Measurements from ENCODE around the gene NUDT5. TPM values are rescaled to one million over a fixed set of nuclear protein-coding genes. Genes with fewer than 3 reads are reported as not detected.

NUDT5 gene
- total RNA-seq, 1 donor from 2014 or later = 30.7 TPM

DNA sequence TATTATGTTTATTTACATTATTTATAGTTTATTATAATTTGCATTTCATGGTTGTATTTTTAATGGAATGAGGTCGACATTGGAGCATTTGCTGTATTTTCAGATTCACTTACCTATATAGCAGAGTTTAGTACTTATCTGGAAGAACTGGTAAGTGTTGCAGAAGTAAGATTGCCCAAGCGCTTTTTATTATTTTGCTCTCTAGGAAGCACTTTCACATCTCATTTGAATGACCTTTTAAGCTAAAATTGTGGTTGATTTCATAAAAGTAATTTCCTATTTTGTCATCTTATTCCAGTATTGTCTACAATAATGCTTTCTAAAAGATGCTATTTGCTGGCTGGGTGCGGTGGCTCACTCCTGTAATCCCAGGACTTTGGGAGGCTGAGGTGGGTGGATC is 37.6 kb downstream of the NUDT5 start:
- no peaks in the 10 kb centered on the region for H3K9me3 ChIP-seq
- no peak for DNase-seq (ENCODE audit: extremely low spot score in 2 of 2)
- TF ChIP-seq, protein P1, sequence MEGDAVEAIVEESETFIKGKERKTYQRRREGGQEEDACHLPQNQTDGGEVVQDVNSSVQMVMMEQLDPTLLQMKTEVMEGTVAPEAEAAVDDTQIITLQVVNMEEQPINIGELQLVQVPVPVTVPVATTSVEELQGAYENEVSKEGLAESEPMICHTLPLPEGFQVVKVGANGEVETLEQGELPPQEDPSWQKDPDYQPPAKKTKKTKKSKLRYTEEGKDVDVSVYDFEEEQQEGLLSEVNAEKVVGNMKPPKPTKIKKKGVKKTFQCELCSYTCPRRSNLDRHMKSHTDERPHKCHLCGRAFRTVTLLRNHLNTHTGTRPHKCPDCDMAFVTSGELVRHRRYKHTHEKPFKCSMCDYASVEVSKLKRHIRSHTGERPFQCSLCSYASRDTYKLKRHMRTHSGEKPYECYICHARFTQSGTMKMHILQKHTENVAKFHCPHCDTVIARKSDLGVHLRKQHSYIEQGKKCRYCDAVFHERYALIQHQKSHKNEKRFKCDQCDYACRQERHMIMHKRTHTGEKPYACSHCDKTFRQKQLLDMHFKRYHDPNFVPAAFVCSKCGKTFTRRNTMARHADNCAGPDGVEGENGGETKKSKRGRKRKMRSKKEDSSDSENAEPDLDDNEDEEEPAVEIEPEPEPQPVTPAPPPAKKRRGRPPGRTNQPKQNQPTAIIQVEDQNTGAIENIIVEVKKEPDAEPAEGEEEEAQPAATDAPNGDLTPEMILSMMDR (IDR thresholded peaks at IDR 0.05) = no peak
- TF ChIP-seq POLR2A (IDR thresholded peaks at IDR 0.05) (no peak), POLR2AphosphoS5 (IDR thresholded peaks at IDR 0.05; ENCODE audit: insufficient read depth in 1 of 2, low read depth in 1 of 2) (no peak)
- no peak overlapping the region for H3K27ac ChIP-seq
- peaks cover 0 to 67% of the 10 kb centered on the region in 2 donors for H3K36me3 ChIP-seq
- intact Hi-C loops (cut with DNase I) = no loop called here
- H3K4me3 ChIP-seq = no peak overlapping the region
- no peaks in the 10 kb centered on the region for H3K27me3 ChIP-seq
- H3K4me1 ChIP-seq = peaks cover 8% of the 10 kb centered on the region

- TF ChIP-seq POLR2A (IDR thresholded peaks at IDR 0.05) = no peak
- TF ChIP-seq, protein P1 (IDR thresholded peaks at IDR 0.05) = no peak
- TF ChIP-seq POLR2AphosphoS5 (IDR thresholded peaks at IDR 0.05; ENCODE audit: insufficient read depth in 1 of 2, low read depth in 1 of 2) = no peak
- intact Hi-C loops (cut with DNase I) = no loop called here
- H3K9me3 ChIP-seq = no peaks in the 10 kb centered on the region
- no peak overlapping the region for H3K4me3 ChIP-seq
- DNase-seq (ENCODE audit: extremely low spot score in 2 of 2) = no peak
- H3K36me3 ChIP-seq = peaks cover 0 to 56% of the 10 kb centered on the region in 2 donors
- peaks cover 8% of the 10 kb centered on the region for H3K4me1 ChIP-seq
- H3K27me3 ChIP-seq = no peaks in the 10 kb centered on the region
- no peak overlapping the region for H3K27ac ChIP-seq
Observed at GRCh38 chr10:12156367-12157123, 39.1 kb downstream of the NUDT5 start.

DNA sequence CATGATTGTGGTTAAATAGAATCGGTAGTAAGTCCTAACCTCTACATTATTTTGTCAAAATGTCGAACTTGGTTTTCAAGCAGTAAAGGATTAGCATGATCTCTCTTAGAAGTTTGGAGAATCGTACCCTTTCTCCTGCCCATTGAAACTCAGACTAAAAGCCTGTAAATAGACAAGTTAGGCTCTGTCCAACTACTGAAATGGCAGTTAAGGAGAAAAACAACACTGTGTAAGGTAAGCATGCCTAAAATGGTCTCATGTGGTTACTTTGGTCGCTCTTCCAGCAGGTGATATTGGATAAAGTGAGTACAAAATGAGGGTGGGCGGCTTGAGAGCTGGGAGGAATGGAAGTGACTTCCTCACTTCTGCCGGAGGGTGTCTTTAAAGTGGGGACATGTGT is 41.2 kb downstream of the NUDT5 start:
- Histone ChIP-seq H3K27me3 (no peaks in the 10 kb centered on the region), H3K36me3 (peaks cover 0 to 54% of the 10 kb centered on the region in 2 donors), H3K27ac (no peak overlapping the region), H3K4me1 (peaks cover 8% of the 10 kb centered on the region), H3K9me3 (no peaks in the 10 kb centered on the region), H3K4me3 (no peak overlapping the region)
- TF ChIP-seq POLR2A (IDR thresholded peaks at IDR 0.05) = no peak
- TF ChIP-seq, protein P1 (IDR thresholded peaks at IDR 0.05) = no peak
- no peak for TF ChIP-seq POLR2AphosphoS5 (IDR thresholded peaks at IDR 0.05; ENCODE audit: insufficient read depth in 1 of 2, low read depth in 1 of 2)
- intact Hi-C loops (cut with DNase I) = no loop called here
- no peak for DNase-seq (ENCODE audit: extremely low spot score in 2 of 2)

DNA sequence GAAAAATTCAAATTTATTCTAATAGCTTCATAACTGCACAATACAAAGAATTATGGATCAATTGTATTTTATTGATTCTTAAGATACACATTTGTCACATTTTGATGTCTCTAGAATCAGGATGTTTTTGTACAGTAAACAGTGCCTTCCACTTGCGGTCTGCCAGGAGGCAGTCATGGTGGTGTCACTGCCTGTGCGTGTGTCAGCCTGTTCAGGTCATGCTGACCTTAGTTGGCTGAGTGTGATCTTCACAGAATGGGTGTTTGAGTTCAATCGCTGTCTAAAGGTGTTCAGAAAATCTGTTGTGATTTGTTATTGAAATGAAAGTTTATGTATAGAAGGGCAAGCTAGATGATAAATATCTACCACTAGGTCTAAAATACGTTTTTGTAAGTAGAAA is 45.5 kb downstream of the NUDT5 start:
- Histone ChIP-seq H3K4me1 (peaks cover 8% of the 10 kb centered on the region), H3K4me3 (no peak overlapping the region), H3K27me3 (no peaks in the 10 kb centered on the region), H3K27ac (no peak overlapping the region), H3K36me3 (peaks cover 0 to 32% of the 10 kb centered on the region in 2 donors), H3K9me3 (no peaks in the 10 kb centered on the region)
- TF ChIP-seq, protein P1 (IDR thresholded peaks at IDR 0.05) = no peak
- no peak for TF ChIP-seq POLR2AphosphoS5 (IDR thresholded peaks at IDR 0.05; ENCODE audit: insufficient read depth in 1 of 2, low read depth in 1 of 2)
- TF ChIP-seq POLR2A (IDR thresholded peaks at IDR 0.05) = no peak
- intact Hi-C loops (cut with DNase I) = no loop called here
- DNase-seq (ENCODE audit: extremely low spot score in 2 of 2) = no peak

DNA sequence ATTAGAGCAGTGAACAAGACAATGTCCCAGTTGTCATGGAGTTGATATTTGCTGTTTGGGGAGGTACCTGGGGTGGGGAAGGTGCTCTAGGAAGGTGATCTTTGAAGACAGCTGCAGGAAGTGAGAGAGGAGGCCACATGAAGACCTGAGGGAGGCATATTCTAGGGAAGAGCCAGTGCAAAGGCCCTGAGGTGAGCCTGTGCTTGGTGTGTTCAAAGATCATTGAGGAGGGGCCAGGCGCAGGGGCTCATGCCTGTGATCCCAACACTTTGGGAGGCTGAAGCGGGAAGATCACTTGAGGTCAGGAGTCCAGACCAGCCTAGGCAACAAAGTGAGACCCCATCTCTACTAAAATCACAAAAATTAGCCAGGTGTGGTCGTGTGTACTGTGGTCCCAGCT is 51.2 kb downstream of the NUDT5 start:
- peaks cover 6 to 35% of the 10 kb centered on the region in 2 donors for H3K36me3 ChIP-seq
- H3K4me3 ChIP-seq = no peak overlapping the region
- DNase-seq (ENCODE audit: extremely low spot score in 2 of 2) = no peak
- intact Hi-C loops (cut with DNase I) = no loop called here
- no peak for TF ChIP-seq POLR2A (IDR thresholded peaks at IDR 0.05)
- TF ChIP-seq, protein P1 (IDR thresholded peaks at IDR 0.05) = no peak
- TF ChIP-seq POLR2AphosphoS5 (IDR thresholded peaks at IDR 0.05; ENCODE audit: insufficient read depth in 1 of 2, low read depth in 1 of 2) = no peak
- H3K27me3 ChIP-seq = no peaks in the 10 kb centered on the region
- H3K9me3 ChIP-seq = no peaks in the 10 kb centered on the region
- no peaks in the 10 kb centered on the region for H3K4me1 ChIP-seq
- H3K27ac ChIP-seq = no peak overlapping the region

Measured in vagina (tissue), 2 donors.